Gastrocnemius medialis (tissue), 4 donors: ENCODE results near the gene HTR7. TPM values are rescaled to one million over a fixed set of nuclear protein-coding genes. Genes with fewer than 3 reads are reported as not detected.

Source experiments
- ATAC-seq, 2 donors: fragments of 150-250 bp; one replicate each; pipeline ENCODE4 v1.9.1; 2016
- DNase-seq, 2 donors: peaks; one replicate each; pipeline ENCODE4 v3.0.0-alpha.2; 2019
- H3K27ac ChIP-seq, 4 donors: fragments of 200-600 bp; sonication (generic); 1 replicate in 1 of 4; 2 replicates in 3 of 4; pipeline ENCODE4 v1.5.1; 2016 to 2018; ENCODE audit warnings: mild to moderate bottlenecking in 2 of 4, moderate library complexity in 1 of 4
- H3K27me3 ChIP-seq, 3 donors: fragments of 200-600 bp; sonication (generic) in 2 of 3; 1 replicate in 1 of 3; 2 replicates in 2 of 3; pipeline versions ENCODE4 v1.5.1 to v1.6.0; 2016 to 2019; ENCODE audit warnings: mild to moderate bottlenecking in 1 of 3, moderate library complexity in 1 of 3
- H3K36me3 ChIP-seq, 2 donors: fragments of 200-600 bp; sonication (generic) in 1 of 2; one replicate each; pipeline ENCODE4 v1.5.1; 2017 to 2018
- H3K4me1 ChIP-seq, 2 donors: fragments of 200-600 bp; sonication (generic) in 1 of 2; one replicate each; pipeline ENCODE4 v1.5.1; 2016 to 2017; ENCODE audit warnings: mild to moderate bottlenecking in 2 of 2
- H3K4me3 ChIP-seq, 4 donors: fragments of 200-600 bp; sonication (generic) in 3 of 4; 1 replicate in 1 of 4; 2 replicates in 3 of 4; pipeline ENCODE4 v1.5.1; 2016 to 2019; ENCODE audit warnings: mild to moderate bottlenecking in 2 of 4
- H3K9me3 ChIP-seq, 3 donors: fragments of 200-600 bp; sonication (generic) in 2 of 3; 1 replicate in 1 of 3; 2 replicates in 2 of 3; pipeline ENCODE4 v1.5.1; 2016 to 2019
- CTCF ChIP-seq, 5 experiments: fragments of 450-650 bp in 3 of 5; fragments of 200-600 bp in 2 of 5; sonication (generic) in 2 of 5; IDR thresholded peaks in 4 of 5; conservative IDR thresholded peaks in 1 of 5; 1 replicate in 4 of 5; 2 replicates in 1 of 5; pipeline ENCODE4 v1.5.1; 2016 to 2019; ENCODE audit warnings: antibody characterized with exemption in 5 of 5, mild to moderate bottlenecking in 3 of 5, moderate library complexity in 3 of 5
- POLR2A ChIP-seq, 2 donors: fragments of 450-650 bp; IDR thresholded peaks; one replicate each; pipeline ENCODE4 v1.6.1; 2017; ENCODE audit warnings: antibody characterized with exemption in 2 of 2, mild to moderate bottlenecking in 2 of 2, moderate library complexity in 2 of 2
- in situ Hi-C, 4 donors: fragments of 200-750 bp; cut with MboI; loops; one replicate each; pipeline versions ENCODE4 v1.15.0 to v1.8.0; 2017; ENCODE audit warnings: low sequenced_read_pairs in 4 of 4
- intact Hi-C: fragments of 100-400 bp; cut with DNase I; formaldehyde crosslinking; loops from one replicate; pipeline ENCODE4 v1.15.1; 2023; ENCODE audit warnings: low total_unique reads
- total RNA-seq, 4 donors: library from RNA; depleted of rRNA; stranded (reverse); fragments of >200 nt; gene quantifications; one replicate each; pipeline versions ENCODE4 v1.1.0 to v1.2.3, GENCODE V29; 2016

HTR7 gene
- total RNA-seq, 4 donors from 2014 or later, result 0.61 to 1.2 (median 0.85) TPM; not detected in 1

GRCh38 chr10:90745565-90745964 lies 112.3 kb downstream of the HTR7 start:
- ATAC-seq (no peak), DNase-seq (no peak)
- intact Hi-C loops (no loop called here), in situ Hi-C loops (loop anchor here in 1 of 4 donors (10.0 kb wide), 1 partner anchor 119 kb away; no protein-coding TSS in a partner anchor)
- Histone ChIP-seq H3K27ac (no peak overlapping the region), H3K4me3 (no peak overlapping the region), H3K27me3 (no peaks in the 10 kb centered on the region), H3K4me1 (no peaks in the 10 kb centered on the region), H3K9me3 (no peaks in the 10 kb centered on the region), H3K36me3 (no peaks in the 10 kb centered on the region)
- TF ChIP-seq POLR2A (IDR thresholded peaks at IDR 0.05), result no peak

GRCh38 chr10:90743291-90743690 lies 114.5 kb downstream of the HTR7 start:
- no peaks in the 10 kb centered on the region for H3K27me3 ChIP-seq
- intact Hi-C loops, result no loop called here

GRCh38 chr10:90741926-90742565 lies 115.8 kb downstream of the HTR7 start:
- Histone ChIP-seq H3K27ac (no peak overlapping the region), H3K36me3 (no peaks in the 10 kb centered on the region), H3K4me3 (no peak overlapping the region), H3K27me3 (no peaks in the 10 kb centered on the region), H3K4me1 (no peaks in the 10 kb centered on the region), H3K9me3 (no peaks in the 10 kb centered on the region)
- ATAC-seq (peak in 1 of 2 donors; percentile 53), DNase-seq (no peak)
- no peak for TF ChIP-seq POLR2A (IDR thresholded peaks at IDR 0.05)
- no peak for TF ChIP-seq CTCF (IDR thresholded peaks at IDR 0.05 in 4 of 5, conservative IDR thresholded peaks at IDR 0.05 in 1 of 5)
- intact Hi-C loops, result no loop called here
- in situ Hi-C loops, result loop anchor here in 1 of 4 donors (10.0 kb wide), 1 partner anchor 123 kb away; no protein-coding TSS in a partner anchor

More at GRCh38 chr10:90743291-90743690, 114.5 kb downstream of the HTR7 start:
- TF ChIP-seq POLR2A (IDR thresholded peaks at IDR 0.05), result no peak
- TF ChIP-seq CTCF (IDR thresholded peaks at IDR 0.05 in 4 of 5, conservative IDR thresholded peaks at IDR 0.05 in 1 of 5), result no peak
- H3K27ac ChIP-seq, result no peak overlapping the region
- H3K4me1 ChIP-seq, result no peaks in the 10 kb centered on the region
- in situ Hi-C loops, result loop anchor here in 1 of 4 donors (10.0 kb wide), 1 partner anchor 122 kb away; no protein-coding TSS in a partner anchor
- ATAC-seq, result no peak
- no peaks in the 10 kb centered on the region for H3K36me3 ChIP-seq
- no peak overlapping the region for H3K4me3 ChIP-seq
- no peak for DNase-seq
- H3K9me3 ChIP-seq, result no peaks in the 10 kb centered on the region

GRCh38 chr10:90740265-90740664 lies 117.6 kb downstream of the HTR7 start:
- no peaks in the 10 kb centered on the region for H3K4me1 ChIP-seq
- H3K36me3 ChIP-seq, result no peaks in the 10 kb centered on the region
- DNase-seq, result no peak
- H3K9me3 ChIP-seq, result no peaks in the 10 kb centered on the region
- in situ Hi-C loops, result loop anchor here in 1 of 4 donors (10.0 kb wide), 1 partner anchor 125 kb away; no protein-coding TSS in a partner anchor
- intact Hi-C loops, result no loop called here
- no peak overlapping the region for H3K4me3 ChIP-seq
- H3K27me3 ChIP-seq, result no peaks in the 10 kb centered on the region
- ATAC-seq, result no peak
- no peak overlapping the region for H3K27ac ChIP-seq
- TF ChIP-seq POLR2A (IDR thresholded peaks at IDR 0.05) (no peak), CTCF (IDR thresholded peaks at IDR 0.05 in 4 of 5, conservative IDR thresholded peaks at IDR 0.05 in 1 of 5) (no peak)

- H3K27ac ChIP-seq, result no peak overlapping the region
- in situ Hi-C loops, result no loop called here
- TF ChIP-seq POLR2A (IDR thresholded peaks at IDR 0.05) (no peak), CTCF (IDR thresholded peaks at IDR 0.05 in 4 of 5, conservative IDR thresholded peaks at IDR 0.05 in 1 of 5) (no peak)
- ATAC-seq (no peak), DNase-seq (no peak)
- intact Hi-C loops, result no loop called here
- H3K27me3 ChIP-seq, result no peaks in the 10 kb centered on the region
- no peaks in the 10 kb centered on the region for H3K4me1 ChIP-seq
- H3K36me3 ChIP-seq, result no peaks in the 10 kb centered on the region
- H3K9me3 ChIP-seq, result no peaks in the 10 kb centered on the region
- H3K4me3 ChIP-seq, result no peak overlapping the region
Measured at GRCh38 chr10:90738885-90739284, 119.0 kb downstream of the HTR7 start.
